Trophoblast cell (in vitro differentiated cells and primary cell): ENCODE data around the gene RABL3. TPM values are rescaled to one million over a fixed set of nuclear protein-coding genes. Genes with fewer than 3 reads are reported as not detected.
"Not testable (repeated sequence)": the region's sequence is repeated elsewhere in the genome, so short reads cannot be mapped to it uniquely, and the experiment has no call there.

Experiments
- DNase-seq, 2 donors: peaks; one replicate each; pipeline ENCODE4 v3.0.0-alpha.2; 2016
- H2AFZ ChIP-seq: 2 replicates; pipeline ENCODE4 v1.6.1; 2013; ENCODE audit warnings: low read length, moderate library complexity, mild to moderate bottlenecking; ENCODE audit not compliant: insufficient read depth, poor library complexity
- H2AK5ac ChIP-seq: 2 replicates; pipeline ENCODE4 v1.6.1; 2013; ENCODE audit warnings: mild to moderate bottlenecking, low read length
- H2BK120ac ChIP-seq: 2 replicates; pipeline ENCODE4 v1.6.1; 2013; ENCODE audit warnings: low read length, mild to moderate bottlenecking, moderate library complexity; ENCODE audit not compliant: insufficient read depth, poor library complexity
- H2BK12ac ChIP-seq: 2 replicates; pipeline ENCODE4 v1.6.1; 2013; ENCODE audit warnings: mild to moderate bottlenecking, low read length, moderate library complexity
- H2BK5ac ChIP-seq: 2 replicates; pipeline ENCODE4 v1.6.1; 2013; ENCODE audit warnings: low read length, low read depth, moderate library complexity, mild to moderate bottlenecking; ENCODE audit not compliant: poor library complexity
- H3K14ac ChIP-seq: 2 replicates; pipeline ENCODE4 v1.6.1; 2013; ENCODE audit warnings: mild to moderate bottlenecking, low read length
- H3K18ac ChIP-seq: 2 replicates; pipeline ENCODE4 v1.6.1; 2013; ENCODE audit warnings: mild to moderate bottlenecking, low read length
- H3K23ac ChIP-seq: 2 replicates; pipeline ENCODE4 v1.6.1; 2013; ENCODE audit warnings: low read length
- H3K27ac ChIP-seq: 2 replicates; pipeline ENCODE4 v1.5.1; 2013; ENCODE audit warnings: low read depth, mild to moderate bottlenecking, inconsistent platforms, low read length, moderate library complexity
- H3K27me3 ChIP-seq: 2 replicates; pipeline ENCODE4 v1.6.1; 2013; ENCODE audit warnings: inconsistent platforms, mild to moderate bottlenecking, low read length, moderate library complexity; ENCODE audit not compliant: insufficient read depth
- H3K36me3 ChIP-seq, 2 experiments: 1 replicate in 1 of 2; 2 replicates in 1 of 2; pipeline ENCODE4 v1.6.1; 2013; ENCODE audit warnings: low read length in 2 of 2, mild to moderate bottlenecking in 2 of 2, moderate library complexity in 1 of 2; ENCODE audit not compliant: insufficient read depth in 2 of 2, control insufficient read depth in 1 of 2
- H3K4ac ChIP-seq: 2 replicates; pipeline ENCODE4 v1.6.1; 2013; ENCODE audit warnings: low read depth, mild to moderate bottlenecking, low read length, moderate library complexity
- H3K4me1 ChIP-seq, 2 experiments: 1 replicate in 1 of 2; 2 replicates in 1 of 2; pipeline ENCODE4 v1.6.1; 2013; ENCODE audit warnings: low read length in 2 of 2, mild to moderate bottlenecking in 2 of 2, moderate library complexity in 1 of 2; ENCODE audit not compliant: insufficient read depth in 2 of 2, control insufficient read depth in 1 of 2
- H3K4me2 ChIP-seq: 2 replicates; pipeline ENCODE4 v1.6.1; 2013; ENCODE audit warnings: inconsistent platforms, mild to moderate bottlenecking, low read length, moderate library complexity
- H3K4me3 ChIP-seq: 2 replicates; pipeline ENCODE4 v1.5.1; 2013; ENCODE audit warnings: mild to moderate bottlenecking, low read depth, low read length, inconsistent platforms
- H3K79me1 ChIP-seq: one replicate; pipeline ENCODE4 v1.6.1; 2013; ENCODE audit warnings: low read length
- H3K79me2 ChIP-seq: 2 replicates; pipeline ENCODE4 v1.6.1; 2013; ENCODE audit warnings: low read length, mild to moderate bottlenecking; ENCODE audit not compliant: control insufficient read depth, insufficient read depth, poor library complexity
- H3K9ac ChIP-seq: 2 replicates; pipeline ENCODE4 v1.6.1; 2013; ENCODE audit warnings: mild to moderate bottlenecking, low read length
- H3K9me3 ChIP-seq: 2 replicates; pipeline ENCODE4 v1.6.1; 2013; ENCODE audit warnings: low read depth, mild to moderate bottlenecking, control low read depth, inconsistent platforms, low read length; ENCODE audit not compliant: insufficient read depth
- H4K12ac ChIP-seq: 2 replicates; pipeline ENCODE4 v1.6.1; 2013; ENCODE audit warnings: low read depth, mild to moderate bottlenecking, low read length, moderate library complexity
- H4K8ac ChIP-seq: 2 replicates; pipeline ENCODE4 v1.6.1; 2013; ENCODE audit warnings: low read depth, mild to moderate bottlenecking, low read length, moderate library complexity
- H4K91ac ChIP-seq: one replicate; pipeline ENCODE4 v1.6.1; 2013; ENCODE audit warnings: low read depth, mild to moderate bottlenecking, low read length, moderate library complexity
- WGBS: extraction: QIAGEN DNeasy Blood & Tissue Kit; methylation state at CpG from one replicate; pipeline ENCODE4 v1.1.7; 2013; ENCODE audit warnings: missing lambda C conversion rate; ENCODE audit not compliant: insufficient read length, insufficient coverage; ENCODE audit errors: extremely low coverage; 5-methylcytosine and 5-hydroxymethylcytosine counted together
- polyA plus RNA-seq: library from polyadenylated mRNA; stranded (reverse); fragments of 200-250 nt; gene quantifications from 2 replicates; pipeline ENCODE4 v1.2.3, GENCODE V29; 2013

RABL3 gene, protein sequence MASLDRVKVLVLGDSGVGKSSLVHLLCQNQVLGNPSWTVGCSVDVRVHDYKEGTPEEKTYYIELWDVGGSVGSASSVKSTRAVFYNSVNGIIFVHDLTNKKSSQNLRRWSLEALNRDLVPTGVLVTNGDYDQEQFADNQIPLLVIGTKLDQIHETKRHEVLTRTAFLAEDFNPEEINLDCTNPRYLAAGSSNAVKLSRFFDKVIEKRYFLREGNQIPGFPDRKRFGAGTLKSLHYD
- polyA plus RNA-seq: 11.5 and 12.3 TPM in 2 replicates

DNA sequence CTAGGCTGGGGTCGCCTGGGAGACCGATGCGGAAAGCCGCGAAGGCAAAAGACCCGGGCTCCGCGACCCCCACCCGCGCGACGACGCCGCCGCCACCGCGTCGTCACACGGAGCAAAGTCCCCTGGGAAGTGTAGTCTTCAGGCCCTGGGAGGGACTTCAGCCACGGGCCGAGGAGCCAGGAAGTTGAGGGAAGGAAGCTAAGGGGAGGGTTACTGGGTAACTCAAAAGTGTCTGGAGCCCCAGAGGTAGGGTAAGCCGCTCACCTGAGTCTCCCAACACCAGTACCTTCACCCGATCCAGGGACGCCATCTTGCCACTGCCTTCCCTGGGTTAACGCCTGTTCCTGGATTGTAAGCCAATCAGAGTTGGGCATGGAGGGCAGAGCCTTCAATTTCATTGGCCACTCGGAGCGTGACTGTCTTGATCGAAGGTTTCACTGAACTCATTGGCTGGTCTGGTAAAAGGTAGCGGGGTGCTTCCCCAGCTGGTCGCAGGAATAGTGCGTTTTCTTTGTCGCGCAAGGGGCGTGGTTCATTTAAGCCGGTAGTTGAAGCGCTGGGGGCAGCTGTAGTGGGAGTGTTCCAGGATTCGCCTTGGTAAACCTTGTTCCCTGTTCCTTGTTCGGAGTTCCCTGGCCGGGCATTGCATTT is at the start of gene RABL3, which contains the start of gene GTF2E1:
RABL3 (minus strand) TSS at position 319 of the 651 bp plus-strand sequence; CDS start at position 310, 9 bp downstream.
GTF2E1 (plus strand) TSS at position 547 of the 651 bp plus-strand sequence. CDS start 7,809 bp downstream, outside the sequence.
- H3K23ac ChIP-seq: peak within 1 kb of the TSS; percentile 37
- peaks cover 6% of the 10 kb centered on the region for H3K9me3 ChIP-seq
- H3K27me3 ChIP-seq: no peaks in the 10 kb centered on the region
- peak within 1 kb of the TSS; percentile 95 for H3K9ac ChIP-seq
- peak within 1 kb of the TSS; percentile 82 for H2AFZ ChIP-seq
- peaks cover 8% of the 10 kb centered on the region for H3K79me2 ChIP-seq
- H4K12ac ChIP-seq: peak within 1 kb of the TSS; percentile 84
- no peak within 1 kb of the TSS for H2BK12ac ChIP-seq
- H3K36me3 ChIP-seq: peaks cover 7 to 9% of the 10 kb centered on the region in 2 experiments
- peak within 1 kb of the TSS; percentile 99 for H4K8ac ChIP-seq
- H4K91ac ChIP-seq: peak within 1 kb of the TSS; percentile 92
- peak within 1 kb of the TSS; percentile 38 for H2AK5ac ChIP-seq
- peak within 1 kb of the TSS; percentile 82 for H3K4me2 ChIP-seq
- peaks cover 5% of the 10 kb centered on the region for H3K79me1 ChIP-seq
- H3K14ac ChIP-seq: peak within 1 kb of the TSS; percentile 88
- no CpG with 5 or more reads among the region's 39 CpGs for WGBS
- H3K4ac ChIP-seq: peak within 1 kb of the TSS; percentile 89
- peak within 1 kb of the TSS; percentile 82 for H2BK120ac ChIP-seq
- peak within 1 kb of the TSS; percentile 91 for H3K4me3 ChIP-seq
- peak within 1 kb of the TSS; percentile 96 for H3K27ac ChIP-seq
- H2BK5ac ChIP-seq: peak within 1 kb of the TSS; percentile 97
- H3K4me1 ChIP-seq: peaks cover 3 to 5% of the 10 kb centered on the region in 2 experiments
- H3K18ac ChIP-seq: peak within 1 kb of the TSS; percentile 81
- peak; percentile 99 to 100 for DNase-seq

- no peak overlapping the region for H4K91ac ChIP-seq
- H3K4ac ChIP-seq: no peak overlapping the region
- H3K79me2 ChIP-seq: no peaks in the 10 kb centered on the region
- H3K27me3 ChIP-seq: no peaks in the 10 kb centered on the region
- no peak overlapping the region for H4K12ac ChIP-seq
- H2BK5ac ChIP-seq: no peak overlapping the region
- no peak overlapping the region for H4K8ac ChIP-seq
- WGBS: no CpG with 5 or more reads among the region's 1 CpG
- no peak overlapping the region for H3K4me2 ChIP-seq
- H3K9me3 ChIP-seq: no peaks in the 10 kb centered on the region
- H3K79me1 ChIP-seq: no peaks in the 10 kb centered on the region
- H3K27ac ChIP-seq: no peak overlapping the region
- H3K14ac ChIP-seq: no peak overlapping the region
- peak; percentile 3 to 52 for DNase-seq
- no peak overlapping the region for H3K4me3 ChIP-seq
- no peak overlapping the region for H2AFZ ChIP-seq
- H2BK12ac ChIP-seq: no peak overlapping the region
- no peak overlapping the region for H2BK120ac ChIP-seq
- H3K4me1 ChIP-seq: peaks cover 4% of the 10 kb centered on the region in 2 experiments
- H3K9ac ChIP-seq: no peak overlapping the region
- no peak overlapping the region for H2AK5ac ChIP-seq
- H3K18ac ChIP-seq: no peak overlapping the region
- no peak overlapping the region for H3K23ac ChIP-seq
- no peaks in the 10 kb centered on the region for H3K36me3 ChIP-seq
These were observed 49.6 kb upstream of the RABL3 start for GRCh38 chr3:120791913-120792312.

GRCh38 chr3:120791010-120791409 is 48.7 kb upstream of the RABL3 start:
- H3K9me3 ChIP-seq: no peaks in the 10 kb centered on the region
- H2BK120ac ChIP-seq: no peak overlapping the region
- no peak overlapping the region for H3K18ac ChIP-seq
- H3K4me2 ChIP-seq: no peak overlapping the region
- no peaks in the 10 kb centered on the region for H3K36me3 ChIP-seq
- no peak overlapping the region for H2BK5ac ChIP-seq
- H2AK5ac ChIP-seq: no peak overlapping the region
- H3K4me1 ChIP-seq: peaks cover 4% of the 10 kb centered on the region in 2 experiments
- H4K91ac ChIP-seq: no peak overlapping the region
- H2AFZ ChIP-seq: no peak overlapping the region
- H3K4ac ChIP-seq: no peak overlapping the region
- no peak overlapping the region for H2BK12ac ChIP-seq
- H3K27me3 ChIP-seq: no peaks in the 10 kb centered on the region
- H3K9ac ChIP-seq: no peak overlapping the region
- no peak overlapping the region for H4K8ac ChIP-seq
- H3K79me2 ChIP-seq: no peaks in the 10 kb centered on the region
- WGBS: no CpG with 5 or more reads among the region's 1 CpG
- no peaks in the 10 kb centered on the region for H3K79me1 ChIP-seq
- no peak overlapping the region for H3K27ac ChIP-seq
- H3K14ac ChIP-seq: no peak overlapping the region
- DNase-seq: no peak
- H3K4me3 ChIP-seq: no peak overlapping the region
- no peak overlapping the region for H4K12ac ChIP-seq
- no peak overlapping the region for H3K23ac ChIP-seq

GRCh38 chr3:120785832-120786231 is 43.5 kb upstream of the RABL3 start:
- not testable (repeated sequence) for H2BK120ac ChIP-seq, H4K12ac ChIP-seq, H3K79me2 ChIP-seq, H3K18ac ChIP-seq, H4K8ac ChIP-seq, H3K4me3 ChIP-seq, H2AK5ac ChIP-seq, H3K23ac ChIP-seq, H3K4me1 ChIP-seq, H4K91ac ChIP-seq, H3K27me3 ChIP-seq, H3K27ac ChIP-seq, H3K79me1 ChIP-seq, H2BK5ac ChIP-seq, H3K4me2 ChIP-seq, H3K36me3 ChIP-seq, H3K4ac ChIP-seq, H3K14ac ChIP-seq, H2AFZ ChIP-seq, H3K9me3 ChIP-seq, H2BK12ac ChIP-seq, H3K9ac ChIP-seq
- WGBS: no CpG with 5 or more reads among the region's 5 CpGs
- DNase-seq: peak in 1 of 2 donors; percentile 32
